ENCODE results near the gene CAMK2B.

Gene CAMK2B

GRCh38 chr7:44187636-44188416 is 137.6 kb downstream of the CAMK2B start:
- TF ChIP-seq CTCF (IDR thresholded peaks at IDR 0.05; ENCODE audit: borderline replicate concordance, insufficient read depth, low read depth, low read length): no peak
- no peak overlapping the region for H3K4me3 ChIP-seq (ENCODE audit: low read depth, low read length)

- H3K4me3 ChIP-seq (ENCODE audit: low read depth, low read length): no peak overlapping the region
- no peak for TF ChIP-seq CTCF (IDR thresholded peaks at IDR 0.05; ENCODE audit: borderline replicate concordance, insufficient read depth, low read depth, low read length)
Observed at GRCh38 chr7:44186736-44187135, 138.7 kb downstream of the CAMK2B start.

- no peak for TF ChIP-seq CTCF (IDR thresholded peaks at IDR 0.05; ENCODE audit: borderline replicate concordance, insufficient read depth, low read depth, low read length)
- no peak overlapping the region for H3K4me3 ChIP-seq (ENCODE audit: low read depth, low read length)
Observed at GRCh38 chr7:44185729-44186128, 139.7 kb downstream of the CAMK2B start.

- no peak overlapping the region for H3K4me3 ChIP-seq (ENCODE audit: low read depth, low read length)
- no peak for TF ChIP-seq CTCF (IDR thresholded peaks at IDR 0.05; ENCODE audit: borderline replicate concordance, insufficient read depth, low read depth, low read length)
Observed at GRCh38 chr7:44184873-44185446, 140.4 kb downstream of the CAMK2B start.

GRCh38 chr7:44184206-44184872 is 141.1 kb downstream of the CAMK2B start:
- H3K4me3 ChIP-seq (ENCODE audit: low read depth, low read length): no peak overlapping the region
- TF ChIP-seq CTCF (IDR thresholded peaks at IDR 0.05; ENCODE audit: borderline replicate concordance, insufficient read depth, low read depth, low read length): no peak

- TF ChIP-seq CTCF (IDR thresholded peaks at IDR 0.05; ENCODE audit: borderline replicate concordance, insufficient read depth, low read depth, low read length): no peak
- no peak overlapping the region for H3K4me3 ChIP-seq (ENCODE audit: low read depth, low read length)
Observed at GRCh38 chr7:44183386-44183785, 142.0 kb downstream of the CAMK2B start.

Data from GM12875 (cell line).